ENCODE data around the gene USP53. TPM values are rescaled to one million over a fixed set of nuclear protein-coding genes. Genes with fewer than 3 reads are reported as not detected.

USP53 gene
- total and polyA plus RNA-seq, 10 of the 15 experiments (the other 5 are each of a cell fraction or from before 2014, with no cell fraction given) = 0.23 to 4.0 (median 2.7) TPM

GRCh38 chr4:119238068-119238722, 25.7 kb downstream of the USP53 start (continued):
- TF ChIP-seq ZBTB4 (CRISPR knock-in tag; IDR thresholded peaks at IDR 0.05) = no peak
- no peak for TF ChIP-seq NFYA (IDR thresholded peaks at IDR 0.05; ENCODE audit: borderline replicate concordance, low read depth, low read length)
- no peak for TF ChIP-seq POLR2AphosphoS5 (IDR thresholded peaks at IDR 0.05; ENCODE audit: low read length)
- TF ChIP-seq MEF2B (IDR thresholded peaks at IDR 0.05; ENCODE audit: partially characterized antibody, poor library complexity, severe bottlenecking) = no peak
- no peak for TF ChIP-seq ZBTB33 (IDR thresholded peaks at IDR 0.05)
- TF ChIP-seq HDGF (IDR thresholded peaks at IDR 0.05) = no peak
- TF ChIP-seq FOXM1 (IDR thresholded peaks at IDR 0.05; ENCODE audit: low read depth, low read length) = peak; percentile 97
- peak; percentile 82 for TF ChIP-seq TCF7 (IDR thresholded peaks at IDR 0.05; ENCODE audit: borderline replicate concordance)
- TF ChIP-seq SMARCA5 (IDR thresholded peaks at IDR 0.05) = no peak
- no peak for TF ChIP-seq RFX5 (IDR thresholded peaks at IDR 0.05; ENCODE audit: low read depth, low read length)
- peak; percentile 78 for TF ChIP-seq MEF2A (IDR thresholded peaks at IDR 0.05; ENCODE audit: insufficient read depth, low read depth, low read length)
- TF ChIP-seq ZZZ3 (IDR thresholded peaks at IDR 0.05; ENCODE audit: control insufficient read depth, insufficient read length, low read depth) = no peak
- no peak for TF ChIP-seq MAX (IDR thresholded peaks at IDR 0.05; ENCODE audit: low read depth, low read length)
- no peak for TF ChIP-seq SREBF2 (IDR thresholded peaks at IDR 0.05; ENCODE audit: low read length)
- TF ChIP-seq JUNB (IDR thresholded peaks at IDR 0.05) = peak; percentile 100
- TF ChIP-seq CREB1 (IDR thresholded peaks at IDR 0.05; ENCODE audit: low read depth) = peak; percentile 82
- peak; percentile 89 for TF ChIP-seq RUNX3 (IDR thresholded peaks at IDR 0.05; ENCODE audit: low read length)
- TF ChIP-seq PAX8 (IDR thresholded peaks at IDR 0.05) = no peak
- TF ChIP-seq SUZ12 (IDR thresholded peaks at IDR 0.05; ENCODE audit: unreplicated experiment) = no peak
- TF ChIP-seq CBX3 (IDR thresholded peaks at IDR 0.05; ENCODE audit: borderline replicate concordance, low read depth) = no peak
- no peak for TF ChIP-seq E4F1 (IDR thresholded peaks at IDR 0.05; ENCODE audit: borderline replicate concordance, partially characterized antibody)
- TF ChIP-seq E2F4 (IDR thresholded peaks at IDR 0.05; ENCODE audit: low read depth, low read length) = no peak
- no peak for TF ChIP-seq NFXL1 (IDR thresholded peaks at IDR 0.05; ENCODE audit: borderline replicate concordance)
- no peak for TF ChIP-seq RCOR1 (conservative IDR thresholded peaks at IDR 0.05; ENCODE audit: low read depth, low read length)

Data from GM12878 (cell line).